Activated T-cell treated with anti-CD3 and anti-CD28 coated beads, Interleukin-2, amount 50 U/mL, for 4 hours (primary cell): ENCODE measurements around the gene INPP4B. TPM values are rescaled to one million over a fixed set of nuclear protein-coding genes. Genes with fewer than 3 reads are reported as not detected.

Source experiments
- ATAC-seq, 2 donors: fragments of 200-7000 bp; cut with Tn5 transposase; one replicate each; pipeline ENCODE4 v1.10.0; 2021
- DNase-seq: peaks from one replicate; pipeline ENCODE4 v3.0.0-alpha.2; 2020
- H3K27me3 Mint-ChIP-seq: one replicate; pipeline ENCODE4 v1.8.0; 2021; ENCODE audit warnings: low read depth, mixed read lengths
- H3K36me3 Mint-ChIP-seq: one replicate; pipeline ENCODE4 v1.8.0; 2022; ENCODE audit warnings: mixed read lengths; ENCODE audit not compliant: insufficient read depth
- H3K4me1 Mint-ChIP-seq: one replicate; pipeline ENCODE4 v1.8.0; 2021; ENCODE audit warnings: low read depth, mixed read lengths
- H3K4me3 Mint-ChIP-seq: one replicate; pipeline ENCODE4 v1.8.0; 2021; ENCODE audit warnings: mild to moderate bottlenecking, moderate library complexity, mixed read lengths
- H3K9me3 Mint-ChIP-seq: one replicate; pipeline ENCODE4 v1.8.0; 2021; ENCODE audit warnings: mixed read lengths
- total RNA-seq, 3 donors: library from RNA; stranded (reverse); gene quantifications; one replicate each; pipeline ENCODE4 v1.2.1, GENCODE V29; 2021

The INPP4B gene
- total RNA-seq, 3 donors from 2014 or later: 93.2 to 99.0 (median 93.4) TPM

DNA sequence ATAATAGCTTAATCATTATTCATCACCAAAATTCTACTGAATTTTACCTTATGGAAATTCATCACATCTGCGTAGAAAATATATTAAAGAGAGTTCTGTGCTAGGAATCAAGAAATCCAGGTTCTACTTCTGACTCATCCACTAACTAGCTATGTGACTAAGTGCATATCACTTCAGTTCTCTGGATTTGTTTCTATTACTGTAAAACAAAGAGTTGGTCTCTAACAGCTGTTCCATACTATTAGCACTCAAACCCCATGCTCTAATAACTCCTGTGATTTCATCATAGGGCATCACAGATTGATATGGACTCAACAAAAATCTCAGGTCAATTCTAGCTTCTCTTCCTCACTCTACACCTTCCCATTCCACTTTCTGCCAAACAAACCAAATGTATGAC is 572.0 kb downstream of the INPP4B start:
- no peak for DNase-seq
- no peaks in the 10 kb centered on the region for H3K27me3 Mint-ChIP-seq
- peak; percentile 27 to 51 for ATAC-seq
- no peaks in the 10 kb centered on the region for H3K9me3 Mint-ChIP-seq
- H3K36me3 Mint-ChIP-seq: peaks cover 44% of the 10 kb centered on the region
- H3K4me1 Mint-ChIP-seq: peaks cover 81% of the 10 kb centered on the region
- H3K4me3 Mint-ChIP-seq: no peak overlapping the region

DNA sequence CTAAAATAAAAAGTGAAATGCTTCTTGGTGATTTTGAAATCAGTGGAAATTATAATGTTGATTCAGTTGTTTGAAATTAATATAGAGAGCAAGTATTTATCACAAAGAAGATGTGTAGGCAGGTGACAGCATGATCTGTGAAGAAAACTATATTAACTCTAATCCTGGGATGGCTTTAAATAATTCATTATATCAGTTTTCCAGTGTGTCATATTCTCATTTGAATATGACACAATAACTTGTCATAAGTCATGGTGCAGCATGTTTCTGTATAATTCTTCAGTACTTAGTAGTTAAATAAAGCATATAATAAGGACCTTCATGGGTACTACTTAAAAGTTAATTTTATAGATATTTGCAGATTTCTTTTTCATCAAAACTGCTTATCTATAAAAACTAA is 573.6 kb downstream of the INPP4B start:
- Mint-ChIP-seq H3K27me3 (no peaks in the 10 kb centered on the region), H3K4me1 (peaks cover 86% of the 10 kb centered on the region), H3K4me3 (no peak overlapping the region), H3K36me3 (peaks cover 50% of the 10 kb centered on the region), H3K9me3 (no peaks in the 10 kb centered on the region)
- DNase-seq (no peak), ATAC-seq (peak; percentile 53 to 77)

DNA sequence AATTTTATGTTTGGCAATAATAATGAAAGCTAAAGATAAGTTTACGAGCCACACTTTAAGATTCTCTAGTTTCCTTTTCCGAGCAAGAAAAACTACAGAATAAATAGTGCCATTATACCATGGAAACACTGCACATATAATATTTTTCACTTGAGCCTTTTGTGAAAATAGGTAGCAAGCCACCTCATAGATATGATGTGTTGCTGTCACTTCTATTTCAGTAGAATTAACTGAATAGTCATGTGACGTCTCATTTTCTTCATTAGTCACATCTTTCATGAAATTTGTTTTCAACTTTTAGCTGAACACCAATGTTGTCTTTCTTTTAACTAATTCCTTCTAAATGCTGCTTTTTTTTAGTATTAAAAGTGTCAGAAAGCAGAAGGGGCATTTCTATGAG is 574.3 kb downstream of the INPP4B start:
- Mint-ChIP-seq H3K27me3 (no peaks in the 10 kb centered on the region), H3K4me1 (peaks cover 86% of the 10 kb centered on the region), H3K36me3 (peaks cover 55% of the 10 kb centered on the region), H3K4me3 (no peak overlapping the region), H3K9me3 (no peaks in the 10 kb centered on the region)
- DNase-seq (no peak), ATAC-seq (peak; percentile 48 to 49)

GRCh38 chr4:142267101-142267500 is 579.0 kb downstream of the INPP4B start:
- Mint-ChIP-seq H3K36me3 (peaks cover 63% of the 10 kb centered on the region), H3K4me1 (peaks cover 91% of the 10 kb centered on the region), H3K9me3 (no peaks in the 10 kb centered on the region), H3K4me3 (no peak overlapping the region), H3K27me3 (no peaks in the 10 kb centered on the region)
- ATAC-seq: no peak
- no peak for DNase-seq

DNA sequence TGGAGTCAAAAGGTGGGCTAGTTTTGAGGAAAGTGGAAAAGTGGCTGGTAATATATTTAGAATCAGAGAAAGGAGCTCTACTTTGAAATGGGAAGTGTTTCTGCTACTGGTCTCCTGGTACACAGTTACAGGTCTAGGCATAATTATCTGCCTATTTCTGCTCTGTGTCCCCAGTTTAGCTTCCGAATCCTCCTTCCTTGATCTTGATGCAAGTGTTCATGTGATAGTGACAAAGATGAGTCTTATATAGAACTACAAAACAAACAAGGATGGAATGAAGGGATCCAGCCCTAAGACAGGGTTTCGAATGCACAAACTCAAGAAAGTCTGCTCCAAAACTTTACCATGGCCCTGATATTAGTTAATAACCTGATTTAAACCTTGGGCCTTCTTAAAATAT is 580.2 kb downstream of the INPP4B start:
- no peak overlapping the region for H3K4me3 Mint-ChIP-seq
- peaks cover 87% of the 10 kb centered on the region for H3K4me1 Mint-ChIP-seq
- no peaks in the 10 kb centered on the region for H3K27me3 Mint-ChIP-seq
- DNase-seq: no peak
- ATAC-seq: peak in 1 of 2 donors; percentile 6
- peaks cover 64% of the 10 kb centered on the region for H3K36me3 Mint-ChIP-seq
- H3K9me3 Mint-ChIP-seq: no peaks in the 10 kb centered on the region

- H3K4me3 Mint-ChIP-seq: peak overlapping the region; percentile 43
- no peaks in the 10 kb centered on the region for H3K9me3 Mint-ChIP-seq
- no peaks in the 10 kb centered on the region for H3K27me3 Mint-ChIP-seq
- no peak for DNase-seq
- ATAC-seq: peak; percentile 93 to 94
- H3K36me3 Mint-ChIP-seq: peaks cover 63% of the 10 kb centered on the region
- H3K4me1 Mint-ChIP-seq: peaks cover 85% of the 10 kb centered on the region
These were observed 580.6 kb downstream of the INPP4B start for GRCh38 chr4:142265536-142265935.

- peaks cover 63% of the 10 kb centered on the region for H3K36me3 Mint-ChIP-seq
- ATAC-seq (peak; percentile 65 to 71), DNase-seq (no peak)
- no peaks in the 10 kb centered on the region for H3K27me3 Mint-ChIP-seq
- peaks cover 80% of the 10 kb centered on the region for H3K4me1 Mint-ChIP-seq
- H3K4me3 Mint-ChIP-seq: no peak overlapping the region
- no peaks in the 10 kb centered on the region for H3K9me3 Mint-ChIP-seq
These were observed 581.1 kb downstream of the INPP4B start for GRCh38 chr4:142264961-142265360.

DNA sequence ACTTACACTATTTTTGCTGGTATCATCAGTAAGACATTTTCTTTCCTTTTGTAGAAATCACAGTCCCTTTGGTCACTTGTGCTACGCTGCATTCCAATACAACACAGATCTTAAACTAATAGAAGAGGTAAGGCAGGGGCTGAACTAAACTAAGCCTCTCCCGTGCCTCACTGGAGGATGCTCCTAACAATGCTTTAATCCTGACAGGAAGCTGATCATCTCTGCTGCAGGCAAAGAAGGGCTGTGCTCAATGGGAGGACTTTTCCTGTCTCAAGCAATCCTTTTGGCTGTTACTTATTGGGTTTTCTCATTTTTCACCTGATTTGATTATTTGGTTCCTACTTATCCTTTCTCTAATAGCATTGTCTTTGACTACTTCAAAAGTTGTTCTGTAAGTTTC is 583.1 kb downstream of the INPP4B start:
- peaks cover 56% of the 10 kb centered on the region for H3K36me3 Mint-ChIP-seq
- ATAC-seq (no peak), DNase-seq (no peak)
- peaks cover 63% of the 10 kb centered on the region for H3K4me1 Mint-ChIP-seq
- H3K9me3 Mint-ChIP-seq: no peaks in the 10 kb centered on the region
- no peak overlapping the region for H3K4me3 Mint-ChIP-seq
- H3K27me3 Mint-ChIP-seq: no peaks in the 10 kb centered on the region

DNA sequence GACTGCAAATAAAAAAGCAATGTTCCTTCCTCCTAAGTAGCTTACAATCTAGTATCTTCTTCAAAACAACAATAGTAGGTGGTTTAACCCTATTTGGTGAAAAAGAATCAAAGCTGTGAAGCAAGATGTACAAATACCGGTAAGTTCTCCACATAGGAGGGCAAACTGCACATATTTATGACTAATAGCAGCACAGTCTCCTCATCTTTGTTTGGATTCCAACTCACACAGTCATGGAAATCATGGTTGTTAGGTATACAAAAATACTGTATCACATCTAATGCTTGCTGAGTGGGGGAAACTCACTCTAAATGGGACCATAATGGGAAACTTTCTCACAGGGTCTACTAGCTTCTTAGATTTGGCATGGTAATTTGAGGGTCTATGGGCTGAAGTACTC is 597.2 kb downstream of the INPP4B start:
- Mint-ChIP-seq H3K9me3 (peaks cover 8% of the 10 kb centered on the region), H3K4me1 (peaks cover 14% of the 10 kb centered on the region), H3K27me3 (no peaks in the 10 kb centered on the region), H3K36me3 (peaks cover 40% of the 10 kb centered on the region), H3K4me3 (no peak overlapping the region)
- DNase-seq: no peak
- ATAC-seq: no peak

GRCh38 chr4:142243255-142243654 is 602.8 kb downstream of the INPP4B start:
- H3K4me1 Mint-ChIP-seq: peaks cover 28% of the 10 kb centered on the region
- no peak for ATAC-seq
- H3K9me3 Mint-ChIP-seq: peaks cover 8% of the 10 kb centered on the region
- H3K27me3 Mint-ChIP-seq: no peaks in the 10 kb centered on the region
- no peak overlapping the region for H3K4me3 Mint-ChIP-seq
- DNase-seq: no peak
- peaks cover 40% of the 10 kb centered on the region for H3K36me3 Mint-ChIP-seq

- Mint-ChIP-seq H3K4me3 (no peak overlapping the region), H3K27me3 (no peaks in the 10 kb centered on the region), H3K36me3 (peaks cover 33% of the 10 kb centered on the region), H3K9me3 (peaks cover 4% of the 10 kb centered on the region), H3K4me1 (peaks cover 26% of the 10 kb centered on the region)
- DNase-seq: no peak
- no peak for ATAC-seq
These were observed 603.9 kb downstream of the INPP4B start for GRCh38 chr4:142242156-142242555.

- ATAC-seq: no peak
- H3K4me1 Mint-ChIP-seq: peaks cover 26% of the 10 kb centered on the region
- no peaks in the 10 kb centered on the region for H3K27me3 Mint-ChIP-seq
- H3K4me3 Mint-ChIP-seq: no peak overlapping the region
- no peaks in the 10 kb centered on the region for H3K9me3 Mint-ChIP-seq
- DNase-seq: no peak
- peaks cover 28% of the 10 kb centered on the region for H3K36me3 Mint-ChIP-seq
These were observed 607.5 kb downstream of the INPP4B start for GRCh38 chr4:142238589-142238988.

DNA sequence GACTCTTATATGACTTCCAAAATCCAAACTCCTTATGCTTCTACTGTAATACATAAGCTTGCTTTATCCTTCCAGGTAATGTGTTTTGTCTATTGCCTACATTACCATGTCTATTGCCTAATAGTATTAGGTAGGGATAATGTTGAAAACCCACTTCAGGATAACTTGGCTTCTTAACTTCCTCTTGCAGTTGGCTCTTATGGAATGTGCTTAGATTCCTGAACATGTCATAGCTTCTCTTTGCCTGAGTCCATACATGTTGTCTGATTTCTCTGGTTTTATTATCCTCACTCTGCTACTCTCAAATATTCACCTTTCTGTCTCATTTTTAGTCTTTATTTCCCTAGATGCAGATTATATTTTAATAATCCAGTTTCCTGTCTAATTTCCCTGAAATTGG is 609.8 kb downstream of the INPP4B start:
- ATAC-seq: no peak
- no peak overlapping the region for H3K4me3 Mint-ChIP-seq
- no peak for DNase-seq
- peaks cover 23% of the 10 kb centered on the region for H3K4me1 Mint-ChIP-seq
- no peaks in the 10 kb centered on the region for H3K9me3 Mint-ChIP-seq
- no peaks in the 10 kb centered on the region for H3K27me3 Mint-ChIP-seq
- peaks cover 29% of the 10 kb centered on the region for H3K36me3 Mint-ChIP-seq

- ATAC-seq (no peak), DNase-seq (no peak)
- no peak overlapping the region for H3K4me3 Mint-ChIP-seq
- H3K9me3 Mint-ChIP-seq: no peaks in the 10 kb centered on the region
- H3K4me1 Mint-ChIP-seq: peaks cover 18% of the 10 kb centered on the region
- peaks cover 31% of the 10 kb centered on the region for H3K36me3 Mint-ChIP-seq
- no peaks in the 10 kb centered on the region for H3K27me3 Mint-ChIP-seq
These were observed 614.3 kb downstream of the INPP4B start for GRCh38 chr4:142231787-142232186.

GRCh38 chr4:142230991-142231390 is 615.1 kb downstream of the INPP4B start:
- Mint-ChIP-seq H3K36me3 (peaks cover 31% of the 10 kb centered on the region), H3K4me1 (peaks cover 24% of the 10 kb centered on the region), H3K27me3 (no peaks in the 10 kb centered on the region), H3K9me3 (no peaks in the 10 kb centered on the region), H3K4me3 (no peak overlapping the region)
- no peak for ATAC-seq
- DNase-seq: no peak

GRCh38 chr4:142226014-142226413 is 620.1 kb downstream of the INPP4B start:
- Mint-ChIP-seq H3K36me3 (peaks cover 19% of the 10 kb centered on the region), H3K4me3 (no peak overlapping the region), H3K4me1 (peaks cover 25% of the 10 kb centered on the region), H3K9me3 (no peaks in the 10 kb centered on the region), H3K27me3 (no peaks in the 10 kb centered on the region)
- no peak for ATAC-seq
- no peak for DNase-seq
